IMR-90 (cell line): ENCODE measurements around the gene ZNF567. TPM values are rescaled to one million over a fixed set of nuclear protein-coding genes. Genes with fewer than 3 reads are reported as not detected.

Experiments used
- ATAC-seq: fragments of 200-7000 bp; cut with Tn5 transposase; 2 replicates; pipeline ENCODE4 v1.9.1; 2020; ENCODE audit warnings: low read depth, mild to moderate bottlenecking, moderate library complexity
- BruUV-seq: library from RNA; stranded (reverse); fragments of 400-500 nt; replicated peaks from 2 replicates; lab custom pipeline; 2021; lab: Mats Ljungman, UMichigan
- CTCF ChIA-PET: fragments of 300-600 bp; formaldehyde crosslinking; extraction: SDS; loops from one replicate; lab custom pipeline; 2021; ENCODE audit warnings: antibody characterized with exemption; lab: Yijun Ruan, JAX
- POLR2A ChIA-PET: fragments of 300-600 bp; sonication (Branson Sonifier 250); formaldehyde crosslinking; loops from one replicate; lab custom pipeline; 2022; ENCODE audit warnings: antibody characterized with exemption; ENCODE audit not compliant: unreplicated experiment; lab: Charles Lee
- DNase-seq: peaks from one replicate; pipeline ENCODE4 v3.0.0; 2013
- H2AFZ ChIP-seq: replicated peaks from 2 replicates; pipeline ENCODE3; 2013; ENCODE audit warnings: low read length, mild to moderate bottlenecking; ENCODE audit not compliant: poor library complexity
- H2AK5ac ChIP-seq: 2 replicates; pipeline ENCODE4 v1.6.1; 2013; ENCODE audit warnings: low read depth, low read length, inconsistent platforms
- H2AK9ac ChIP-seq: replicated peaks from 2 replicates; pipeline ENCODE3; 2013; ENCODE audit warnings: mild to moderate bottlenecking, low read depth, low read length, moderate library complexity; ENCODE audit not compliant: poor library complexity
- H2BK120ac ChIP-seq: 2 replicates; pipeline ENCODE4 v1.6.1; 2013; ENCODE audit warnings: low read depth, low read length, inconsistent platforms
- H2BK15ac ChIP-seq: 3 replicates; pipeline ENCODE4 v1.6.1; 2013; ENCODE audit warnings: low read depth, low read length, inconsistent platforms
- H2BK20ac ChIP-seq: 2 replicates; pipeline ENCODE4 v1.6.1; 2013; ENCODE audit warnings: low read depth, mild to moderate bottlenecking, inconsistent platforms, low read length, moderate library complexity
- H2BK5ac ChIP-seq: 2 replicates; pipeline ENCODE4 v1.6.1; 2013; ENCODE audit warnings: mild to moderate bottlenecking, low read depth, low read length, inconsistent platforms; ENCODE audit not compliant: poor library complexity, severe bottlenecking
- H3K14ac ChIP-seq: replicated peaks from 2 replicates; pipeline ENCODE4 v1.6.1; 2013; ENCODE audit warnings: low read depth, low read length, inconsistent platforms
- H3K18ac ChIP-seq: 2 replicates; pipeline ENCODE4 v1.6.1; 2013; ENCODE audit warnings: low read depth, low read length, control low read depth
- H3K23ac ChIP-seq: 2 replicates; pipeline ENCODE4 v1.6.1; 2013; ENCODE audit warnings: low read depth, low read length, inconsistent platforms
- H3K27ac ChIP-seq: 2 replicates; pipeline ENCODE4 v1.5.1; 2013; ENCODE audit warnings: mild to moderate bottlenecking, control low read depth, low read length; ENCODE audit not compliant: insufficient read depth
- H3K27me3 ChIP-seq: 2 replicates; pipeline ENCODE4 v1.6.1; 2013; ENCODE audit warnings: low read length; ENCODE audit not compliant: control insufficient read depth, insufficient read depth
- H3K36me3 ChIP-seq: 2 replicates; pipeline ENCODE4 v1.6.1; 2013; ENCODE audit warnings: low read length, mixed read lengths; ENCODE audit not compliant: control insufficient read depth, insufficient read depth
- H3K4ac ChIP-seq: 2 replicates; pipeline ENCODE4 v1.6.1; 2013; ENCODE audit warnings: low read depth, low read length, inconsistent platforms
- H3K4me1 ChIP-seq: 2 replicates; pipeline ENCODE4 v1.6.1; 2013; ENCODE audit warnings: low read length, mixed read lengths; ENCODE audit not compliant: control insufficient read depth, insufficient read depth
- H3K4me2 ChIP-seq: 2 replicates; pipeline ENCODE4 v1.6.1; 2013; ENCODE audit warnings: low read depth, mild to moderate bottlenecking, control low read depth, low read length, moderate library complexity
- H3K4me3 ChIP-seq: 2 replicates; pipeline ENCODE4 v1.5.1; 2013; ENCODE audit warnings: low read depth, mild to moderate bottlenecking, control low read depth, low read length, moderate library complexity; ENCODE audit not compliant: insufficient read depth
- H3K56ac ChIP-seq: 2 replicates; pipeline ENCODE4 v1.6.1; 2013; ENCODE audit warnings: low read length, inconsistent platforms; ENCODE audit not compliant: insufficient read depth; ENCODE audit errors: extremely low read depth
- H3K79me1 ChIP-seq, 2 experiments: 2 replicates each; pipeline ENCODE4 v1.6.1; 2013; ENCODE audit warnings: low read length in 2 of 2, inconsistent platforms in 1 of 2, low read depth in 1 of 2
- H3K9ac ChIP-seq: 2 replicates; pipeline ENCODE4 v1.6.1; 2013; ENCODE audit warnings: low read depth, low read length, control low read depth
- H3K9me1 ChIP-seq: 2 replicates; pipeline ENCODE4 v1.6.1; 2013; ENCODE audit warnings: low read length, inconsistent platforms; ENCODE audit not compliant: insufficient read depth
- H3K9me3 ChIP-seq: 2 replicates; pipeline ENCODE4 v1.6.1; 2013; ENCODE audit warnings: low read length; ENCODE audit not compliant: control insufficient read depth, insufficient read depth
- H4K20me1 ChIP-seq: 2 replicates; pipeline ENCODE4 v1.6.1; 2013; ENCODE audit warnings: low read length, inconsistent platforms; ENCODE audit not compliant: insufficient read depth
- H4K5ac ChIP-seq: 2 replicates; pipeline ENCODE4 v1.6.1; 2013; ENCODE audit warnings: mild to moderate bottlenecking, low read depth, low read length, control low read depth
- H4K8ac ChIP-seq, 2 experiments: 2 replicates each; pipeline ENCODE4 v1.6.1; 2013; ENCODE audit warnings: low read depth in 2 of 2, low read length in 2 of 2, control low read depth in 1 of 2, inconsistent platforms in 1 of 2
- H4K91ac ChIP-seq: 2 replicates; pipeline ENCODE4 v1.6.1; 2013; ENCODE audit warnings: low read depth, low read length, inconsistent platforms; ENCODE audit not compliant: insufficient read depth
- CHD1 ChIP-seq: IDR thresholded peaks from 2 replicates; pipeline ENCODE4 v1.6.1; 2012; ENCODE audit warnings: low read depth, low read length, improper control_type of control experiment
- FOS ChIP-seq: fragments of 150-350 bp; IDR thresholded peaks from 2 replicates; pipeline ENCODE4 v1.6.1; 2016; ENCODE audit warnings: low read depth, low read length
- NFE2L2 ChIP-seq: fragments of 150-350 bp; IDR thresholded peaks from 2 replicates; pipeline ENCODE4 v1.6.1; 2016; ENCODE audit warnings: low read depth, mild to moderate bottlenecking, low read length
- RFX5 ChIP-seq: IDR thresholded peaks from 2 replicates; pipeline ENCODE4 v1.8.0; 2012; ENCODE audit warnings: low read depth, mild to moderate bottlenecking, low read length, moderate library complexity
- WGBS, 2 experiments: methylation state at CpG; one replicate each; pipeline versions ENCODE4 v1.1.5 to v1.1.7; 2013; ENCODE audit warnings: missing lambda C conversion rate in 2 of 2; ENCODE audit not compliant: insufficient read length in 1 of 2; ENCODE audit errors: extremely low coverage in 2 of 2; 5-methylcytosine and 5-hydroxymethylcytosine counted together
- dilution Hi-C: fragments of 300-500 bp; cut with HindIII; formaldehyde crosslinking; loops from one replicate; pipeline ENCODE4 v1.14.3; 2018; ENCODE audit warnings: low sequenced_read_pairs; ENCODE audit not compliant: unreplicated experiment
- in situ Hi-C: fragments of 300-500 bp; cut with MboI; formaldehyde crosslinking; loops from 3 replicates; pipeline ENCODE4 v1.14.3; 2019; ENCODE audit warnings: low sequenced_read_pairs, inconsistent platforms, mixed read lengths
- intact Hi-C: fragments of 100-400 bp; cut with micrococcal nuclease; formaldehyde crosslinking; loops from 2 replicates; pipeline ENCODE4 v1.10.0; 2022
- polyA plus RNA-seq, 3 experiments: library from polyadenylated mRNA; depleted of rRNA; stranded (reverse); fragments of >200 nt; gene quantifications; 2 replicates each; pipeline ENCODE4 v1.2.3, GENCODE V29; 2012; ENCODE audit warnings: low replicate concordance in 1 of 3
- total RNA-seq: library from RNA; depleted of rRNA; stranded (reverse); fragments of >200 nt; gene quantifications from 2 replicates; pipeline ENCODE4 v1.2.3, GENCODE V29; 2012; rRNA removed
- TF ChIP-seq, protein P1 (sequence below): fragments of 150-350 bp; IDR thresholded peaks from 2 replicates; pipeline ENCODE4 v1.6.1; 2017; ENCODE audit warnings: mild to moderate bottlenecking, antibody characterized with exemption, low read length, low read depth

ZNF567 gene
- total and polyA plus RNA-seq, 2 of the 4 experiments (the other 2 are of a cell fraction) = 3.4 to 6.1 TPM

DNA sequence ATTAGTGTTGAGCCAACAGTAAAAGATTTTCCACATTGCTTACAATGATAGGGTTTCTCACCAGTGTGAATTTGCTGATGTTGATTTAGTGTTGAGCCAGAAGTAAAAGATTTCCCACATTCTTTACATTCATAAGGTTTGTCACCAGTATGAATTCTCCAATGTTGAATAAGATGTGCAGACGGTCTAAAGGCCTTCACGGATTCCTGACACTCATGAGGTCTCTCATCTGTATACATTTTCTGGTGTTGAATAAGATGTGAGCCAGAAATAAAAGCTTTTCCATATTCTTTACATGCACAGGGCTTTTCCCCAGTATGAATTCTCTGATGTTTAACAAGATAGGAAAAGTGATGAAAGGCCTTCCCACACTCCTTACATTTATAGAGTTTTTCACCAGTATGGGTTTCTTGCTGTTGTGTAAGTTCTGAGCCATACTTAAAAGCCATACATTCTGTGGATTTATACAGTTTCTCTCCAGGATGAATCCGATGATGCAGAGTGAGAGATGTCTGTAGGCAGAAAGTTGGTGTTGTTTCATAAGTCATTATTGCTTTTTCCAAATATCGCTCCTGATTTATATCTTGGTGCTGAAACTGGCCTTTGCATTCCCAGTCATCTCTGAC lies 62.8 kb downstream of the ZNF567 start:
- Histone ChIP-seq H4K20me1 (no peaks in the 10 kb centered on the region), H3K23ac (no peak overlapping the region), H3K4me1 (no peaks in the 10 kb centered on the region), H3K79me1 (peaks cover 0 to 7% of the 10 kb centered on the region in 2 experiments; a peak in 2 of 4 replicates), H2AK9ac (no peak overlapping the region), H2BK120ac (no peak overlapping the region), H3K14ac (no peak overlapping the region), H3K56ac (no peak overlapping the region), H3K4me3 (no peak overlapping the region), H3K36me3 (peaks cover 46% of the 10 kb centered on the region), H2BK20ac (no peak overlapping the region), H4K91ac (no peak overlapping the region), H4K5ac (no peak overlapping the region), H3K4ac (no peak overlapping the region), H2BK15ac (no peak overlapping the region), H2AK5ac (no peak overlapping the region), H2AFZ (no peak overlapping the region), H3K27ac (no peak overlapping the region), H4K8ac (no peak overlapping the region), H3K9me3 (peaks cover 83% of the 10 kb centered on the region), H3K27me3 (no peaks in the 10 kb centered on the region), H3K9me1 (no peaks in the 10 kb centered on the region), H2BK5ac (no peak overlapping the region), H3K4me2 (no peak overlapping the region), H3K9ac (no peak overlapping the region), H3K18ac (no peak overlapping the region)
- no peak for TF ChIP-seq CHD1
- no peak for TF ChIP-seq FOS
- TF ChIP-seq RFX5 = no peak
- TF ChIP-seq, protein P1, sequence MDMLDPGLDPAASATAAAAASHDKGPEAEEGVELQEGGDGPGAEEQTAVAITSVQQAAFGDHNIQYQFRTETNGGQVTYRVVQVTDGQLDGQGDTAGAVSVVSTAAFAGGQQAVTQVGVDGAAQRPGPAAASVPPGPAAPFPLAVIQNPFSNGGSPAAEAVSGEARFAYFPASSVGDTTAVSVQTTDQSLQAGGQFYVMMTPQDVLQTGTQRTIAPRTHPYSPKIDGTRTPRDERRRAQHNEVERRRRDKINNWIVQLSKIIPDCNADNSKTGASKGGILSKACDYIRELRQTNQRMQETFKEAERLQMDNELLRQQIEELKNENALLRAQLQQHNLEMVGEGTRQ = no peak
- TF ChIP-seq NFE2L2 = no peak
- DNase-seq = no peak
- no CpG with 5 or more reads among the region's 4 CpGs for WGBS, 2 experiments
- BruUV-seq = no TSS peak
- ChIA-PET CTCF (no interaction called here), POLR2A (interaction anchor here (0.6 kb wide), 1 partner anchor 144 kb away, joined by 9 read pairs; no protein-coding TSS in a partner anchor)
- intact Hi-C loops (no loop called here), dilution Hi-C loops (no loop called here), in situ Hi-C loops (no loop called here)
- ATAC-seq = no peak

Other genes with a start within 250 kb of the ZNF567 start
- gene ZNF566, start 198.1 kb upstream of the ZNF567 start, total RNA-seq = 4.8 and 8.6 TPM in 2 replicates
- gene ZNF566, start 198.1 kb upstream of the ZNF567 start, polyA plus RNA-seq (2012; rRNA removed) = 1.3 and 3.0 TPM in 2 replicates
- gene ZNF260, start 159.3 kb upstream of the ZNF567 start, total RNA-seq = 11.3 and 15.0 TPM in 2 replicates
- 2.5 and 4.0 TPM in 2 replicates for gene ZNF260, start 159.3 kb upstream of the ZNF567 start, polyA plus RNA-seq (2012; rRNA removed)
- 6.8 and 8.6 TPM in 2 replicates for gene ZNF529, start 114.3 kb upstream of the ZNF567 start, total RNA-seq
- gene ZNF529, start 114.3 kb upstream of the ZNF567 start, polyA plus RNA-seq (2012; rRNA removed) = 2.4 and 2.7 TPM in 2 replicates
- gene ZNF382, start 82.3 kb upstream of the ZNF567 start, total RNA-seq = 1.9 and 4.5 TPM in 2 replicates
- gene ZNF382, start 82.3 kb upstream of the ZNF567 start, polyA plus RNA-seq (2012; rRNA removed) = 0.59 and 0.80 TPM in 2 replicates
- gene ZNF461, start 20.8 kb upstream of the ZNF567 start, total RNA-seq = 9.1 and 12.8 TPM in 2 replicates
- 2.2 TPM in 2 replicates for gene ZNF461, start 20.8 kb upstream of the ZNF567 start, polyA plus RNA-seq (2012; rRNA removed)
- gene ZNF850, start 85.2 kb downstream of the ZNF567 start, total RNA-seq = 7.2 and 8.3 TPM in 2 replicates
- gene ZNF850, start 85.2 kb downstream of the ZNF567 start, polyA plus RNA-seq (2012; rRNA removed) = 0.90 and 1.1 TPM in 2 replicates
- 4.3 and 6.4 TPM in 2 replicates for gene ZNF790, start 150.8 kb downstream of the ZNF567 start, total RNA-seq
- 0.97 and 1.5 TPM in 2 replicates for gene ZNF790, start 150.8 kb downstream of the ZNF567 start, polyA plus RNA-seq (2012; rRNA removed)
- 2.5 and 3.0 TPM in 2 replicates for gene ZNF345, start 163.3 kb downstream of the ZNF567 start, total RNA-seq
- 1.5 and 1.8 TPM in 2 replicates for gene ZNF345, start 163.3 kb downstream of the ZNF567 start, polyA plus RNA-seq (2012; rRNA removed)
- 3.0 and 3.3 TPM in 2 replicates for gene ZNF829, start 228.7 kb downstream of the ZNF567 start, total RNA-seq
- 0.46 and 0.58 TPM in 2 replicates for gene ZNF829, start 228.7 kb downstream of the ZNF567 start, polyA plus RNA-seq (2012; rRNA removed)
- 7.3 and 10.6 TPM in 2 replicates for gene ZNF568, start 228.7 kb downstream of the ZNF567 start, total RNA-seq
- gene ZNF568, start 228.7 kb downstream of the ZNF567 start, polyA plus RNA-seq (2012; rRNA removed) = 2.3 and 3.0 TPM in 2 replicates